GM20000 (cell line): ENCODE data around the gene NEK8.
"Not testable (repeated sequence)": the region's sequence is repeated elsewhere in the genome, so short reads cannot be mapped to it uniquely, and the experiment has no call there.

Source experiments
- DNase-seq: peaks from one replicate; pipeline ENCODE4 v3.0.0; 2012; ENCODE audit warnings: low spot score
- TF ChIP-seq, protein P1 (sequence below): IDR thresholded peaks from 2 replicates; pipeline ENCODE4 v1.5.1; 2012; ENCODE audit warnings: mild to moderate bottlenecking, control low read depth; ENCODE audit errors: extremely low read depth, missing control alignments

The NEK8 gene

DNA sequence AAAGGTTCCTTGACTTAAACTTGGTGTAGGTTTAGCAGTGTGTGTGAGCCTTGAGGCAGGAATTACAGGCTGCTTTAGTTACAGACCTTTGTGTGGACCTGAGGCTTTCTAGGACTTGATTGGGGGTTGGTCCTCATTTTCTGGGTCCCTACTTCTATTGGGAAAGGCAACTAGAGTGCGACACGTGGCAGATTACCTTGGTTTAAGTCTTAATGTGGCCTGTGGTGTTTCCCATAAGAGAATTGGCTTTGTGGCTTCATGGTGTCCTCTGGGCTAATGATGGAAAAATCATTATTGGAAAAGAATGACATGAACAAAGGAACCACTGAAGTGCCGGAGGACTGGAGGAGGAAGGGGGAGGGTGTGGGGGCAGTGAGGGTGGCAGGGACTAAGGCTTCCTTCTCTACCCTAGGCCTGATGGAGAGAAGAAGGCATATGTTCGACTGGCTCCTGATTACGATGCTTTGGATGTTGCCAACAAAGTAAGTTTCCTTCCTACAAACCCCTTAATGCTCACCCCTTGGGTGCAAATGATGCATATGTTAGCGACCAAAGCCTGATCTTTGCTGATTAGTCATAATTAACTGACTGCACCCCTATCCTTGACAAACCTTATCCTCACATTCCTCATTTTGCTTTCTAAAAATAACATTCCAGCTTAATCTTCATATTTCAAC is 5.3 kb upstream of the NEK8 start:
- TF ChIP-seq, protein P1, sequence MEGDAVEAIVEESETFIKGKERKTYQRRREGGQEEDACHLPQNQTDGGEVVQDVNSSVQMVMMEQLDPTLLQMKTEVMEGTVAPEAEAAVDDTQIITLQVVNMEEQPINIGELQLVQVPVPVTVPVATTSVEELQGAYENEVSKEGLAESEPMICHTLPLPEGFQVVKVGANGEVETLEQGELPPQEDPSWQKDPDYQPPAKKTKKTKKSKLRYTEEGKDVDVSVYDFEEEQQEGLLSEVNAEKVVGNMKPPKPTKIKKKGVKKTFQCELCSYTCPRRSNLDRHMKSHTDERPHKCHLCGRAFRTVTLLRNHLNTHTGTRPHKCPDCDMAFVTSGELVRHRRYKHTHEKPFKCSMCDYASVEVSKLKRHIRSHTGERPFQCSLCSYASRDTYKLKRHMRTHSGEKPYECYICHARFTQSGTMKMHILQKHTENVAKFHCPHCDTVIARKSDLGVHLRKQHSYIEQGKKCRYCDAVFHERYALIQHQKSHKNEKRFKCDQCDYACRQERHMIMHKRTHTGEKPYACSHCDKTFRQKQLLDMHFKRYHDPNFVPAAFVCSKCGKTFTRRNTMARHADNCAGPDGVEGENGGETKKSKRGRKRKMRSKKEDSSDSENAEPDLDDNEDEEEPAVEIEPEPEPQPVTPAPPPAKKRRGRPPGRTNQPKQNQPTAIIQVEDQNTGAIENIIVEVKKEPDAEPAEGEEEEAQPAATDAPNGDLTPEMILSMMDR = no peak
- no peak for DNase-seq

DNA sequence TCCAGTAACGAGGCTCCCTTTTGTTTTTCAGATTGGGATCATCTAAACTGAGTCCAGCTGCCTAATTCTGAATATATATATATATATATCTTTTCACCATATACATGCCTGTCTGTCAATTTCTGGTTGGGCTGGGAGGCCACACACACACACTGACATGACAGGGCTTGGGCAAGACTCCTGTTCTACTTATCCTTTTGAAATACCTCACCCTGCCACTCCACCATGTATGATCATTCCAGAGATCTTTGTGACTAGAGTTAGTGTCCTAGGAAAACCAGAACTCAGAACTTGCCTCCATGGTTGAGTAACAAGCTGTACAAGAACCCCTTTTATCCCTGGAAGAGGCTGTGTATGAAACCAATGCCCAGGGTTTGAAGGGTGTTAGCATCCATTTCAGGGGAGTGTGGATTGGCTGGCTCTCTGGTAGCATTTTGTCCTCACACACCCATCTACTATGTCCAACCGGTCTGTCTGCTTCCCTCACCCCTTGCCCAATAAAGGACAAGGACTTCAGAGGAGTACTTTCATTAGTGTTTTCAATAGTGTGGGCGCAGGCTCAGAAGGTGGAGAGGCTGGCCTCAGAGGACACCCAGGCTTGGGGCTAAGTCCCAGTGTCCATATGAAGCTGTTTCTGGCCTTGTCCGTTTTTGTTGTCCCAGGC is 4.6 kb upstream of the NEK8 start:
- not testable (repeated sequence) for DNase-seq

DNA sequence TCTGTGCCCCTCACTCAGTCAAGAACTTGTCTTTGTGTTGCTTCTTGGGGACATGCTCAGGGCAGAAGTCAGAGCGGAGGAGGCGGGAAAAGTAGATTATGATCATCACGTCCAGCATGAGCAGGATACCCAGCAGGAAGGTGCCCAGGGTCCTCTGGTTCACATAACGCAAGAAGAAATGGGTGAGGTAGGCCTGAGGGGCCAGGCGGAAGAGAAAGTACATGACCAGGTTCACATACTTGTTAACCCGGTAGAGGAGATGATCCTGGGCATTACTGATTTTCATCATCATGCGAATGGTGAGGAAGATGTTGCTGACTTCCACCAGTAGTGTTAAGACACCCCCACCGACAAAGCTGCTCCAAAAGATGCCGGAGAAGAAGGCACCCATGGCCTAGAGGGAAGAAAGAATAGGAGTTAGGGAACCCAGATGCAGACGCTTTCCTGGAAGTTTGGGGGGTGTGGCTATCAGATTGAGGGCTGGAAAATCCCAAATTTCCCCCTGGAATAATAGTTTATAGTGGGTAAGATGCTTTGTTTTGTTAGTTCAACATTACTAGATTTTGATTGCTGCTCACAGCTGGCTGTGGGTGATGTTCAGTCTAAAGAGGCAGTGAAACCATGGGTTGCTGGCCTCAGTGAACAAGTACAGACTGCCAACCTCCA is 4.0 kb upstream of the NEK8 start:
- no peak for DNase-seq
- TF ChIP-seq, protein P1 = no peak

DNA sequence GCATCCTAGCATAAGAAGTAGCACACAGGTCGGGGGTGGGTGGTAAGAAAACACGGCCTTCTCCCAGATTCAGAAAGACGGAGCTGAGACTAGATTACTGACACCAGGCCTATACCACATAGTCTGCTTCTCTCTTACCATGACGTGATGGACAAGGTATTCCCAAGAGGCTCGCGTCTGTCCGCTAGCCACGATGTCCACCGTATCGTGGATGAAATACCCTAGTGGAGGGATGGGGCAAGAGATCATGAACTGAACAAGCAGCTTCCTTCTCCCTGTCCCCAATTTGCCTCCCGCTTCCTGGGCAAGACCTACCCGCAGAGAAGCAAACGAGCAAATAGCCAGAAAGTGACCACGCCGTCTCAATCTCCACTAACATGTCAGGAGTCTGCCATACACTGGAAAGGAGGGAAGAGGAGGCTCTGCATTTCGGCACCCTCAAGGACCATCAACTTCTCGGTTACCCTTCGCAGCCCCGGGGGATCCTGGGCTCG is 3.4 kb upstream of the NEK8 start:
- DNase-seq = no peak
- TF ChIP-seq, protein P1 = no peak

DNA sequence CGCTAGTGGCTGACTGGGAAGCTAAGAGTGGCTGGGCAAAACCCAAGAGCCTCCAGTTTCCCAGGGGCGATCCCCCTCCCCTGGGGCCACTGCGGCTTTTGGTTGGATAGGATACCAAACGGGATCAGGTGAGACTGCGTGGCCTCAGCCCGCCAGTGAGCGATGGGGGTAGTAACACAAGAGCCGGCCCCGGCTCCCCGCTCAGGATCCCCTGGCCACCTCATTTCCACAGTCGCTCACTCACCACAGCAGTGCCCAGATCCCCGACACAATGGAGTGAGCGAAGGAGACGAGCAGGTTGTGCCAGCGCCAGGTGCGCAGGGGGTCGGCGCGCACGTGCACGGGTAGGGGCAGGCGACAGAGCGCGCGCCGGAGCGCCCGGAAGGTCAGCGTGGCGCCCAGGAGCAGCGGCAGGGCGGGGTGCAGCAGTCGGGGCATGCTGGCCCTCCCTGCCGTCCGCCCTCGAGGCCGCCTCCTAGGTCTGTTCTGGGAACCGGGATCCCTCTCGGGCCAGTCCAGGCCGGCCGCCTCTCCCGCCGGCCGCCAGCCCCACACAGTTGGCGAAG is 2.8 kb upstream of the NEK8 start:
- DNase-seq = no peak

DNA sequence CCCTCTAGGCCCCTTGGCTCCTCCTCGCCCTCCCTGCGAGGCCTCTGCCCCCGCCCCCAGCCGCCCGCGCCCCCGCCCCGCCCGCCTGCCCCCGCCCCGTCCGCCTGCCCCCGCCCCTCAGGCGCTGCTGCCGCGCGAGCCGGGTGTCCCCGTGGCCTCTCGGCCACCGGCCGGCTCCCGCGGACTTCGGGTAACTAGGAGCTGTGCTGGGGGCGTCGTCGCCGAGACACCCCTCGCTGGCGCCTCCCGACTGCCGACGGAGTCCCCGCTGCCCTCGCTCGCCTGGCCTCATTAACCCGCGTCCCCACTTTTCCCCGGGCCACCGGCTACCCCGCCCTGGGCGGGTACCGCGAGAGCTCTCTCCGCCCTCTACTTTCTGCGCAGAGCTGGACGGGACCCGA is 2.4 kb upstream of the NEK8 start, which contains the start of gene TLCD1:
TSS of gene TLCD1 (minus strand) at position 8 of the 401 bp plus-strand sequence. CDS start 136 bp downstream, outside the sequence.
- TF ChIP-seq, protein P1 = no peak
- DNase-seq = peak; percentile 90

More for the DNA sequence above, 2.8 kb upstream of the NEK8 start:
- TF ChIP-seq, protein P1 = no peak

DNA sequence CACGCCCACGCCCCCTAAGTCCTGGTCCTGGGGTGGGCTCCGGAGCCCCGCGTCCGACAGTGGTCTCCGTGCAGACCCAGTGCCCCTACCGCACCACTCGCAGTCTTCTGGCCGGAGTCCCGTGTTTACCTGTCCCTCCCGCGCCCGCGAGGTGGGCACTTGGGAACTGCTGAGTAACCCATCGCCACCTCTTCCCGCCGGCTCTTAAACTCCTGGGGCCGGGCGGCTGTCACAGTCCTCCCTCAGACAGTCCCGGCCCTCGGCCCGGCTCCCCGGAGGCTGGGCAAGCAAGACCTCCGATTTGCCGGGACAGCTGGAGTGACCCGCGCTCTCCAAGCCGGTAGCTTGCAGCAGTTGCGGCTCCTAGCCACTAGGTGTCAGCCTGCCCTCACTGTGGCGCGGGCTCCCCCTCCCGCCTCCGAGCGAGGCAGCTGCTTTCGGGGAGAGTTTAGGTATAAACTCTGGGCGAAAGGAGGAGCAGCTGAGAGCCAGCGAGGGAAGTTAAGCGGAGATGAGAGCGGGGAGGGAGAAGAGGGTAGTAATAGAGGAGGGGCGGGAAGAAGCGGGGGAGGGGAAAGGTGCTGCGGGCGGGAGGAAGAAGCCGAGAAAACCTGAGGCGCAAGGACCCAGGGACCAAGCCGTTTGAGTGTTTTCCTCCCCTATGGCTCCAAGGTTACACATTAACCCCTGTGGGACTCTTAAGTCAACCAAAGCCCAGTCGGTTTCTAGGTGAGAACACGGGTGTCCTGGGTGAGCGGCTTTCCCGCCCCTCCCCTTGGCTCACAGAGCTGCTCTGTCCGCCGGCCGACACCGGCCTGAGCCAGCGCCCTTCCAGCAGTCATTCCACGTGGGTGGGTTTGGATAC is 1.7 kb upstream of the NEK8 start:
- TF ChIP-seq, protein P1 = peak; percentile 97
- DNase-seq = peak; percentile 91
